HG02870 (cell line): ENCODE results near the gene CCDC134.

ENCODE experiments used
- ATAC-seq: cut with Tn5 transposase; IDR thresholded peaks from one replicate; pipeline ENCODE4 v1.9.1; 2021; ENCODE audit warnings: mild to moderate bottlenecking, moderate library complexity; ENCODE audit not compliant: unreplicated experiment

The CCDC134 gene

DNA sequence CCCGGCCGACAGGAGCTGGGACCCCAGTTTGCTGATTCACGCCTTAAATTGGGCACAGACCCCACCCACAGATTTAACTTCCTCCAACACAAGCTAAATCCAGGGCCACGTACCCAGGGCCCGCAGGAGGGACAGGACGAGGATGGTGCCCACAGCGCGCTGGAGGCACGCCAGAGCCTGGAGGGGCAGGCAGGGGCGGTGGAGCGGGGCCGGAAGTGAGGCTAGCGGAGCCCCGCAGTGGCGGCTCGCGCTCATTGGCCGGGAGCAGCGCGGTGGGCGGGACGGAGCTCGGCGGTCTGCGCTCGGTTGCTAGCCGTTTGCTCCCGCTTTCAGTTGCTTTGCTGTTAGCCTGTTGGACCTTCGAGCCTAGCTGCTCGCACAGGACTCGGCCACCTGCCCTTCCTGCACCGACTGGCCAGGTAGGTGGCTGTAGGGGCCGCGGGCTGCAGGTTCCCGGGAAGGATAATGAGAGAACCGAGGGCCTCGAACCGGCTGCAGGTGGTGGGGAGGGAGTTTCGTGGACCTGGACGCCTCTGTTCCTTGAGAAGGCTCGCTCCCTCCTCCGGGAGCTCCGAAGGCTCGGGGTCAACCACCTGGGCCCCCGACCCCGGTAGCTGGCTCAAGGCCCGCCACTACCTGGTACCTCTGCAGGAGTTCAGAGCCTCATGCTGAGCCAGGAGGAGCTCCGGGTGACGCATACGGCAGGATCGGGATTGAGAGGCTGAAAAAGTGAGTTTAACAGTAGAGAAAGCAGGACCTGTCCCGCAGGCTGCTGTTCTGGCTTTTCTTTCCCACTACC lies at the start of gene CCDC134:
TSS of gene CCDC134 (plus strand) at position 332 of the 799 bp plus-strand sequence. CDS start 8,212 bp downstream, outside the sequence.
- ATAC-seq, result peak; percentile 87

- no peak for ATAC-seq
Observed at GRCh38 chr22:41752011-41752970, 48.2 kb upstream of the CCDC134 start.

DNA sequence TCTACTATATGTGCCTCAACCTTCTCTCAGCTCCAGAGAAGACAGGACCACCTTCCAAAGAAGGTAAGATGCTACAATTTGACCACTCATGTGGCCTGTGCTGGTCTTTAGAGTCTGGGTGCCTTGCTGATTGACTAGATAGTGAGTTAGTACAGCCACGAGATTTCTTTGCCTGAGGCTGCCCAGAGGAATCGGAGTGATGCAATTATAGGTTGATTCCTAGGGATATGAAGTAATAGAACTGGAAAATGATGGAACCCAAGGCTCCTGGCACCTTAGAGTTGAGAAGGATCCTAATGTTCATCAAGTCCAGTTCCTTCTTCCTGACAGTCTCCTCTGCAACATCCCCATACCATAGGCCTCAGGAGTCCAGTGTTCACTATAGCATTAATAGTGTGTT lies 46.5 kb upstream of the CCDC134 start:
- no peak for ATAC-seq

- ATAC-seq, result no peak
Observed at GRCh38 chr22:41757502-41757901, 43.0 kb upstream of the CCDC134 start.

GRCh38 chr22:41758231-41758630 lies 42.2 kb upstream of the CCDC134 start:
- no peak for ATAC-seq

GRCh38 chr22:41762980-41763779 lies 37.3 kb upstream of the CCDC134 start:
- ATAC-seq, result no peak

DNA sequence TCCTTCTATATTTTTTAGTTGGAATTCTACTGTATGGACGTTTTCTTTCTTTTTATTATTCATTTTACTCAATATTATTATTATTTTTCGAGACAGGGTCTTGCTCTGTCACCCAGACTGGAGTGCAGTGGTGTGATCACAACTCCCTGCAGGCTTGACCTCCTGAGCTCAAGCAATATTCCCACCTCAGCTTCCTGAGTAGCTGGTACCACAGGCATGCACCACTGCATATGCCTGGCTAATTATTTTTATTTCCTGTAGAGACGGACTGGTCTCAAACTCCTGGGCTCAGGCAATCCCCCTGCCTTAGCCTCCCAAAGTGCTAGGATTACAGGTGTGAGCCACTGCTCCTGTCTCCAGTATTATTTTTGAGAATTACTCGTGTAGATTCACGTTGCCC lies 34.0 kb upstream of the CCDC134 start:
- no peak for ATAC-seq

DNA sequence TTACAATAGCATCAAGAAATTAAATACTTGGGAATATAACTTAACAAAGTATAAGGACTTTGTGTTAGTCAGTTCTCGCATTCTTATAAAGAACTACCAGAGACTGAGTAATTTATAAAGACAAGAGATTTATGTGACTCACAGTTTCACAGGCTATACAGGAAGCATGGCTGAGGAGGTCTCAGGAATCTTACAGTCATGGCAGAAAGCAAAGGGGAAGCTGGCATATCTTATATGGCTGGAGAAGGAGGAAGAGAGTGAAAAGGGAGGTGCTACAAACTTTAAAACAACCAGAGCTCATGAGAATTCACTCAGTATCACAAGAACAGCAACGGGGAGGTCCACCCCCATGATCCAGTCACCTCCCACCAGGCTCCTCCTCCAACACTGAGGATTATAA lies 32.0 kb upstream of the CCDC134 start:
- ATAC-seq, result no peak

DNA sequence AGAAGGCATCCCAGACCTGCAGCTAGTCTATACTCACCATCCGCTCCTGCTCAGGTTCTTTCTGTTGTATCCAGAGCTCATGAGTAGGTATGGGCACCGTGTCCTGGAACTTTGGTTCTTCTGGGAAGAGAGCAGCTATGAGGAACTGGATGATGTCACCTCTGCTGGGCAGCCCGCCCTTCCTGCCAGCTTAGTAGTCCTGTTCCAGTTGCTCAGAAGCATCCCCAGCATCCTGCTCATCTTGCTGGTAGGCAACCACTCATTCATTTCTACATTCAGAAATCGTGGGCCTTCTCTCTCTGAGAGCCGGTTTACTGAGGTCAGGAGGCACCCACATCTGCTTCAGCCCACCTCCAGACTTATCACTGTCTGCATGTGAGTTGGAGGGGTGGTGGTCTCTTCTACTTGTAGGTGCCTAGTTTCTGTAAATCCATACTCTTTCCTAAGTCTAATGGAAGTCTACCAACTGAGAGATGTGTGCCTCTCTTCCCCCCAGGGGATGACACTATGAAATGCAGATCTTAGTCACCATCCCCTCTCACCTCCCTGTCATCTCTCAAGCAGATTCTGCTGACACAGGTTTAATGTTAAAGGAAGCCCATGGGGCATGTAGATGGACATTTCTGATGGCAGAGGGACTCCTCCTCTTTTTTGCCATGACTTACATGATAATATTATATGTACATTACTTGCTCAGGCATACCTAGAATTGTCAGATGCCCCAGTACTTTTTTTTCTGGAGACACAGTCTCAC lies 29.6 kb upstream of the CCDC134 start:
- ATAC-seq, result no peak

- ATAC-seq, result no peak
Observed at GRCh38 chr22:41772198-41772597, 28.3 kb upstream of the CCDC134 start.

- no peak for ATAC-seq
Observed at GRCh38 chr22:41772645-41773044, 27.8 kb upstream of the CCDC134 start.

DNA sequence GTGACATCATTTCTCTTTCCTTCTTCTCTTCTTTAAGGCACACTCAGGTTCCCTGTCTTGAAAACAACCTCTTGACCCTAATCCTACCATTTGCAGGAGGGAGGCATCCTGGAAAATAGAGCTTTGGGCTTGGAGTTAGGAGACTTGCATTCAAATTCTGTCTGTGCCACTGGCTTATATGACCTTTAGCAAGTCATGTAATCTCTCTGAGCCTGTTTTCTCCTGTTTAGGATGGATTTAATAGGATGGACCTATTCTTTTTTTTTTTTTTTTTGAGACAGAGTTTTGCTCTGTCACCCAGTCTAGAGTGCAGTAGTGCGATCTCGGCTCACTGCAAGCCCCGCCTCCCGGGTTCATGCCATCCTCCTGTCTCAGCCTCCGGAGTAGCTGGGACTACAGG lies 25.1 kb upstream of the CCDC134 start:
- no peak for ATAC-seq

- ATAC-seq, result no peak
Observed at GRCh38 chr22:41775976-41776375, 24.5 kb upstream of the CCDC134 start.

GRCh38 chr22:41776381-41776780 lies 24.1 kb upstream of the CCDC134 start:
- no peak for ATAC-seq

DNA sequence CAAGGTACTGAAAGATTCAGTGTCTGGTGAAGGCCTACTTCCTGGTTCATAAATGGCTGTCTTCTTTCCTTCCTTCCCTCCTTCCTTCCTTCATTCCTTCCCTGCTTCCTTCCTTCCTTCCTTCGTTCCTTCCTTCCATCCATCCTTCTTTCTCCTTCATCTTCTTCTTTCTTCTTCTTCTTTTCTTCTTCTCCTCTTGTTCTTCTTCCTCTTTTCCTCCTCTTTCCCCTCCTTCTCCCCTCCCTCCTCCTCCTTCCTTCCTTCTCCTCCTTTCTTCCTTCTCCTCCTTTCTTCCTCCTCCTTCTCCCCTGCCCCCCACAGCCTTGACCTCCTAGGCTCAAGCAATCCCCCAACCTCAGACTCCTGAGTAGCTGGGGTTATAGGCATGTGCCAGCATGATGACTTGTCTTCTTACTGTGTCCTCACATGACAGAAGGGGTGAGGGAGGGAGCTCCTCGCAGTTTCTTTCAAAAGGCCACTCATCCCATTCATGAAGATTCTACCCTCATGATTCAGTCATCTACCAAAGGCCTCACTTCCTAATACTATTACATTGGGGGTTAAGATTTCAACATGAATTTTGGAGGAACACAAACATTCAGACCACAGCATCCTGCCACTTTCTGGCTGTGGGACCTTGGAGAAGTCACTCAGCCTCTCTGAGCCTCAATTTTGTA lies 22.6 kb upstream of the CCDC134 start:
- no peak for ATAC-seq

- no peak for ATAC-seq
Observed at GRCh38 chr22:41779929-41780505, 20.5 kb upstream of the CCDC134 start.

- ATAC-seq, result peak; percentile 87
Observed at GRCh38 chr22:41780746-41781505, 19.6 kb upstream of the CCDC134 start.

DNA sequence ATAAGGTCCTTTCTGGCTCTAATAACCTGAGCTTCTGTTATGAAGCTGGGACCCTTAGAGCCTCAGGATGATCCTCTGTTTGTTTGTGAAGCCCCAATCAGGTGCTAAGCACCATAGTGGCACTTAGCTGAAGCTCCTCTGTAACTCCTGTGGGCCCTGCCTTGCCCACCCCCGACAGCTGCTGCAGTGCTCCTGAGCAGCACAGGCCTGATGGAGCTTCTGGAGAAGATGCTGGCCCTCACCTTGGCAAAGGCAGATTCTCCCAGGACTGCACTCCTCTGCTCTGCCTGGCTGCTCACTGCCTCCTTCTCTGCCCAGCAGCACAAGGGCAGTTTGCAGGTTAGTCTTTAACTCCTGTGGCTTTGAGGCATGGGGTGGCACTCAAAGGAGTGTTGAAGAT lies 19.0 kb upstream of the CCDC134 start:
- no peak for ATAC-seq

- ATAC-seq, result no peak
Observed at GRCh38 chr22:41782316-41782715, 18.2 kb upstream of the CCDC134 start.
